Measurements from ENCODE around the gene TAPT1. TPM values are rescaled to one million over a fixed set of nuclear protein-coding genes. Genes with fewer than 3 reads are reported as not detected.

Gene TAPT1
- total and polyA plus RNA-seq, 2 donors (not counting 3 experiments of a cell fraction or from before 2014, with no cell fraction given) = 6.9 to 17.5 TPM

DNA sequence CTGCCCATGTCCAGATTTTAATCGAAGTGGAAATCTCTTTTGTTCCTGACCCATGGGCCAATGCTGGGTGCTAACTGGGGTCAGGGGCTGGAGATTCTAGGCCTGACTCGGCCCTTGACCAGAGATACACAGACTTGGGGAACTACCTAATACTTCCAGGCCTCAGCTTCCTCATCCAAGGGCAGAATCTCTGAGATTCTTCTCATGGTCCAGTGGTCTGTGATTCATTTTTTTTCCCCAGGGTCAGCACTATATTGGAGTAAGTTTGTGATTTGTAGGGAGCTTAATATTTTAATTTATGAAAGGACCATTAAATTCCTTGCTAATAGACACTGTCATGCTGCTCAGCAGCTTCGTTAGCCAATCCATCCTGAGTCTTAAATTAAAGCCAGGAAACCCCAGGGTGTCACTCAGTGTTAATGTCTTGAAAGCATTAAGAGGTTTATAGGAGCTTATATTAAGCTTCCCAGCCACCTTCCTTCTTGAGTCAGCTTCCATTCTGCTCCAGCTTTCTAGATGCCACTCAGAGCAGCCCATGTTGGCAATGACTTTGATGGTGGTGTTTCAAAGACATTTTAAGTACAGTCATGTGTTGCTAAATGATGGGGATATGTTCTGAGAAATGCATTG, 115.5 kb downstream of the TAPT1 start:
- FAIRE-seq = no peak

More for the DNA sequence above, 115.5 kb downstream of the TAPT1 start:
- H4K20me1 ChIP-seq (replicated peaks; ENCODE audit: control insufficient read depth, extremely low read depth, insufficient read depth, low read length) = no peaks in the 10 kb centered on the region
- H3K27me3 ChIP-seq (ENCODE audit: control insufficient read depth in 2 of 2, insufficient read depth in 2 of 2, low read length in 2 of 2) = no peaks in the 10 kb centered on the region
- no peak for DNase-seq (ENCODE audit: low read depth, low spot score)
- no peaks in the 10 kb centered on the region for H3K36me3 ChIP-seq (ENCODE audit: control insufficient read depth in 2 of 2, extremely low read depth in 1 of 2, insufficient read depth in 2 of 2, low read length in 2 of 2)
- BruUV-seq (replicated peaks) = no TSS peak
- H3K79me2 ChIP-seq (ENCODE audit: control insufficient read depth, insufficient read depth, low read length) = no peaks in the 10 kb centered on the region
- TF ChIP-seq, protein P1, sequence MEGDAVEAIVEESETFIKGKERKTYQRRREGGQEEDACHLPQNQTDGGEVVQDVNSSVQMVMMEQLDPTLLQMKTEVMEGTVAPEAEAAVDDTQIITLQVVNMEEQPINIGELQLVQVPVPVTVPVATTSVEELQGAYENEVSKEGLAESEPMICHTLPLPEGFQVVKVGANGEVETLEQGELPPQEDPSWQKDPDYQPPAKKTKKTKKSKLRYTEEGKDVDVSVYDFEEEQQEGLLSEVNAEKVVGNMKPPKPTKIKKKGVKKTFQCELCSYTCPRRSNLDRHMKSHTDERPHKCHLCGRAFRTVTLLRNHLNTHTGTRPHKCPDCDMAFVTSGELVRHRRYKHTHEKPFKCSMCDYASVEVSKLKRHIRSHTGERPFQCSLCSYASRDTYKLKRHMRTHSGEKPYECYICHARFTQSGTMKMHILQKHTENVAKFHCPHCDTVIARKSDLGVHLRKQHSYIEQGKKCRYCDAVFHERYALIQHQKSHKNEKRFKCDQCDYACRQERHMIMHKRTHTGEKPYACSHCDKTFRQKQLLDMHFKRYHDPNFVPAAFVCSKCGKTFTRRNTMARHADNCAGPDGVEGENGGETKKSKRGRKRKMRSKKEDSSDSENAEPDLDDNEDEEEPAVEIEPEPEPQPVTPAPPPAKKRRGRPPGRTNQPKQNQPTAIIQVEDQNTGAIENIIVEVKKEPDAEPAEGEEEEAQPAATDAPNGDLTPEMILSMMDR (IDR thresholded peaks at IDR 0.05; ENCODE audit: extremely low read depth in 1 of 2, insufficient read depth in 1 of 2, low read depth in 1 of 2, low read length in 2 of 2) = no peak
- TF ChIP-seq MYC (IDR thresholded peaks at IDR 0.05; ENCODE audit: low read depth, low read length) = no peak
- TF ChIP-seq POLR2AphosphoS5 (IDR thresholded peaks at IDR 0.05; ENCODE audit: insufficient read depth, low read depth, low read length) = no peak
- TF ChIP-seq EZH2 (IDR thresholded peaks at IDR 0.05; ENCODE audit: borderline replicate concordance, low read depth, low read length, severe bottlenecking) = no peak
- no peak for TF ChIP-seq JUN (IDR thresholded peaks at IDR 0.05; ENCODE audit: borderline replicate concordance, insufficient read depth, insufficient read length, low read depth)
- TF ChIP-seq, protein P2, sequence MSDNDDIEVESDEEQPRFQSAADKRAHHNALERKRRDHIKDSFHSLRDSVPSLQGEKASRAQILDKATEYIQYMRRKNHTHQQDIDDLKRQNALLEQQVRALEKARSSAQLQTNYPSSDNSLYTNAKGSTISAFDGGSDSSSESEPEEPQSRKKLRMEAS (IDR thresholded peaks at IDR 0.05; ENCODE audit: insufficient read depth, insufficient read length) = no peak
- TF ChIP-seq POLR2A (IDR thresholded peaks at IDR 0.05; ENCODE audit: low read depth, low read length) = no peak
- TF ChIP-seq FOS (IDR thresholded peaks at IDR 0.05; ENCODE audit: borderline replicate concordance, insufficient read depth, low read length) = no peak
- TF ChIP-seq GATA2 (IDR thresholded peaks at IDR 0.05; ENCODE audit: insufficient read depth, insufficient read length, low read depth, low read length) = no peak
- no peaks in the 10 kb centered on the region for H3K9me1 ChIP-seq (replicated peaks; ENCODE audit: control insufficient read depth, extremely low read depth, insufficient read depth, low read length)
- H3K9ac ChIP-seq (replicated peaks; ENCODE audit: extremely low read depth, insufficient read depth, low read length) = no peak overlapping the region
- no peak overlapping the region for H3K4me3 ChIP-seq (replicated peaks in 1 of 3; ENCODE audit: insufficient read depth in 1 of 3, low read depth in 1 of 3, low read length in 3 of 3)
- ChIA-PET POLR2A (no interaction called here), CTCF (no interaction called here)
- no peak overlapping the region for H3K27ac ChIP-seq (ENCODE audit: insufficient read depth, low read depth, low read length)
- H3K4me1 ChIP-seq (ENCODE audit: control insufficient read depth, extremely low read depth, insufficient read depth, low read length) = no peaks in the 10 kb centered on the region
- H2AFZ ChIP-seq (ENCODE audit: low read depth, low read length) = no peak overlapping the region
- intact Hi-C loops (cut with micrococcal nuclease) (no loop called here), dilution Hi-C loops (cut with MboI; ENCODE audit: extremely low pct_ligation_motif_present, low sequenced_read_pairs) (no loop called here)
- no peak overlapping the region for H3K4me2 ChIP-seq (ENCODE audit: insufficient read depth, low read length)
- no peaks in the 10 kb centered on the region for H3K9me3 ChIP-seq (replicated peaks; ENCODE audit: control insufficient read depth, insufficient read depth, low read length)

Small RNA genes lying within 50 kb of the gene (small RNA-seq; reads per million reads assigned to genes)
- gene RPS21P4 (ENCODE audit: insufficient read depth, insufficient read length, low read depth, low replicate concordance) = not detected

Other genes with a start within 250 kb of the TAPT1 start
- gene PROM1, start 142.4 kb downstream of the TAPT1 start, total RNA-seq = 1.7 TPM in 1 of 2 replicates, not detected in the other
- 0.33 and 0.36 TPM in 2 replicates for gene PROM1, start 142.4 kb downstream of the TAPT1 start, polyA plus RNA-seq